PC-9 (cell line): ENCODE data around the gene ADAMTSL2.

Source experiments
- CTCF ChIP-seq: fragments of 200-600 bp; sonication (generic); conservative IDR thresholded peaks from 2 replicates; pipeline ENCODE4 v1.6.1; 2017; ENCODE audit warnings: mixed run types, antibody characterized with exemption, mild to moderate bottlenecking, moderate library complexity
- EZH2 ChIP-seq: fragments of 200-600 bp; sonication (generic); IDR thresholded peaks from 2 replicates; pipeline ENCODE4 v1.8.0; 2017; ENCODE audit warnings: antibody characterized with exemption, low read depth

- peak; percentile 68 for TF ChIP-seq CTCF
- TF ChIP-seq EZH2: no peak
These were observed 1.4 kb upstream of the ADAMTSL2 start for GRCh38 chr9:133532937-133533668.
